Skeletal muscle satellite cell (primary cell): Measurements from ENCODE around the gene CLPX.

Source experiments
- H3K27me3 ChIP-seq: 2 replicates; pipeline ENCODE4 v1.7.0; 2013; ENCODE audit warnings: low read length; ENCODE audit not compliant: control insufficient read depth, insufficient read depth
- H3K36me3 ChIP-seq: 2 replicates; pipeline ENCODE4 v1.7.0; 2013; ENCODE audit warnings: mild to moderate bottlenecking, control low read depth, low read length; ENCODE audit not compliant: insufficient read depth
- H3K4me1 ChIP-seq: 2 replicates; pipeline ENCODE4 v1.7.0; 2013; ENCODE audit warnings: low read length; ENCODE audit not compliant: control insufficient read depth, insufficient read depth
- H3K4me2 ChIP-seq: 2 replicates; pipeline ENCODE4 v1.7.0; 2013; ENCODE audit warnings: mild to moderate bottlenecking, low read length
- H3K4me3 ChIP-seq: 2 replicates; pipeline ENCODE4 v1.7.0; 2013; ENCODE audit warnings: low read length
- H3K9ac ChIP-seq: 2 replicates; pipeline ENCODE4 v1.7.0; 2013; ENCODE audit warnings: mild to moderate bottlenecking, low read depth, low read length, moderate library complexity
- H3K9me3 ChIP-seq: replicated peaks from 2 replicates; pipeline ENCODE4 v1.7.0; 2013; ENCODE audit warnings: mild to moderate bottlenecking, control low read depth, low read length

CLPX gene

GRCh38 chr15:65215496-65215895 is 30.4 kb upstream of the CLPX start:
- Histone ChIP-seq H3K9ac (no peak overlapping the region), H3K4me3 (no peak overlapping the region), H3K27me3 (peaks cover 3% of the 10 kb centered on the region), H3K9me3 (no peaks in the 10 kb centered on the region), H3K4me2 (no peak overlapping the region), H3K36me3 (no peaks in the 10 kb centered on the region), H3K4me1 (peaks cover 9% of the 10 kb centered on the region)

GRCh38 chr15:65214010-65214409 is 28.9 kb upstream of the CLPX start:
- peaks cover 9% of the 10 kb centered on the region for H3K4me1 ChIP-seq
- H3K4me3 ChIP-seq, result no peak overlapping the region
- no peaks in the 10 kb centered on the region for H3K27me3 ChIP-seq
- no peaks in the 10 kb centered on the region for H3K36me3 ChIP-seq
- H3K4me2 ChIP-seq, result no peak overlapping the region
- no peak overlapping the region for H3K9ac ChIP-seq
- no peaks in the 10 kb centered on the region for H3K9me3 ChIP-seq

GRCh38 chr15:65213241-65213640 is 28.1 kb upstream of the CLPX start:
- Histone ChIP-seq H3K27me3 (peaks cover 3% of the 10 kb centered on the region), H3K4me2 (no peak overlapping the region), H3K9me3 (no peaks in the 10 kb centered on the region), H3K36me3 (no peaks in the 10 kb centered on the region), H3K4me3 (no peak overlapping the region), H3K4me1 (peaks cover 9% of the 10 kb centered on the region), H3K9ac (no peak overlapping the region)

- Histone ChIP-seq H3K36me3 (no peaks in the 10 kb centered on the region), H3K9me3 (no peaks in the 10 kb centered on the region), H3K4me3 (no peak overlapping the region), H3K27me3 (peaks cover 10% of the 10 kb centered on the region), H3K4me2 (no peak overlapping the region), H3K4me1 (peaks cover 9% of the 10 kb centered on the region), H3K9ac (no peak overlapping the region)
Observed at GRCh38 chr15:65212097-65212496, 27.0 kb upstream of the CLPX start.

GRCh38 chr15:65211482-65211982 is 26.4 kb upstream of the CLPX start:
- Histone ChIP-seq H3K4me2 (no peak overlapping the region), H3K27me3 (peaks cover 12% of the 10 kb centered on the region), H3K36me3 (no peaks in the 10 kb centered on the region), H3K9ac (no peak overlapping the region), H3K9me3 (no peaks in the 10 kb centered on the region), H3K4me1 (peaks cover 9% of the 10 kb centered on the region), H3K4me3 (no peak overlapping the region)

- Histone ChIP-seq H3K4me3 (no peak within 1 kb of the TSS), H3K9me3 (no peaks in the 10 kb centered on the region), H3K4me1 (peaks cover 9% of the 10 kb centered on the region), H3K27me3 (peaks cover 12% of the 10 kb centered on the region), H3K4me2 (no peak within 1 kb of the TSS), H3K9ac (no peak within 1 kb of the TSS), H3K36me3 (no peaks in the 10 kb centered on the region)
Observed at GRCh38 chr15:65210770-65211481, 25.8 kb upstream of the CLPX start, which contains the start of gene CILP. Gene CILP, minus strand, starts transcription at chr15:65211473. Its CDS starts 1,718 bp downstream, at chr15:65209755.

GRCh38 chr15:65209701-65210643 is 24.8 kb upstream of the CLPX start:
- Histone ChIP-seq H3K36me3 (no peaks in the 10 kb centered on the region), H3K4me3 (no peak overlapping the region), H3K9ac (no peak overlapping the region), H3K4me2 (no peak overlapping the region), H3K4me1 (peaks cover 9% of the 10 kb centered on the region), H3K9me3 (no peaks in the 10 kb centered on the region), H3K27me3 (peaks cover 12% of the 10 kb centered on the region)

- Histone ChIP-seq H3K27me3 (peaks cover 21% of the 10 kb centered on the region), H3K4me2 (no peak overlapping the region), H3K4me3 (no peak overlapping the region), H3K4me1 (peaks cover 9% of the 10 kb centered on the region), H3K9me3 (no peaks in the 10 kb centered on the region), H3K36me3 (no peaks in the 10 kb centered on the region), H3K9ac (no peak overlapping the region)
Observed at GRCh38 chr15:65208647-65209046, 23.5 kb upstream of the CLPX start.

GRCh38 chr15:65207280-65207840 is 22.2 kb upstream of the CLPX start:
- Histone ChIP-seq H3K4me1 (peaks cover 9% of the 10 kb centered on the region), H3K36me3 (no peaks in the 10 kb centered on the region), H3K27me3 (peaks cover 25% of the 10 kb centered on the region), H3K4me2 (no peak overlapping the region), H3K9ac (no peak overlapping the region), H3K4me3 (no peak overlapping the region), H3K9me3 (no peaks in the 10 kb centered on the region)

GRCh38 chr15:65206750-65207149 is 21.6 kb upstream of the CLPX start:
- no peak overlapping the region for H3K4me2 ChIP-seq

GRCh38 chr15:65204931-65205660 is 20.0 kb upstream of the CLPX start:
- no peak overlapping the region for H3K9ac ChIP-seq

More at GRCh38 chr15:65206750-65207149, 21.6 kb upstream of the CLPX start:
- Histone ChIP-seq H3K4me3 (no peak overlapping the region), H3K4me1 (peaks cover 6% of the 10 kb centered on the region), H3K9me3 (no peaks in the 10 kb centered on the region), H3K27me3 (peaks cover 29% of the 10 kb centered on the region), H3K9ac (no peak overlapping the region), H3K36me3 (no peaks in the 10 kb centered on the region)

More at GRCh38 chr15:65204931-65205660, 20.0 kb upstream of the CLPX start:
- Histone ChIP-seq H3K9me3 (no peaks in the 10 kb centered on the region), H3K4me2 (no peak overlapping the region), H3K27me3 (peaks cover 35% of the 10 kb centered on the region), H3K4me3 (no peak overlapping the region), H3K36me3 (no peaks in the 10 kb centered on the region), H3K4me1 (no peaks in the 10 kb centered on the region)
